HG03520 (cell line): Measurements from ENCODE around the gene LYRM1.
"Not testable (repeated sequence)": the region's sequence is repeated elsewhere in the genome, so short reads cannot be mapped to it uniquely, and the experiment has no call there.

ENCODE experiments used
- ATAC-seq: cut with Tn5 transposase; IDR thresholded peaks from one replicate; pipeline ENCODE4 v1.9.1; 2021; ENCODE audit warnings: mild to moderate bottlenecking, moderate library complexity; ENCODE audit not compliant: unreplicated experiment

Gene LYRM1

GRCh38 chr16:20971401-20971800 is 70.8 kb downstream of the LYRM1 start:
- no peak for ATAC-seq

- not testable (repeated sequence) for ATAC-seq
Observed at GRCh38 chr16:20973201-20973600, 72.6 kb downstream of the LYRM1 start.
